H1 (cell line): ENCODE results near the gene IGF1. TPM values are rescaled to one million over a fixed set of nuclear protein-coding genes. Genes with fewer than 3 reads are reported as not detected.

Experiments used
- CTCF ChIA-PET: fragments of 300-600 bp; sonication (Branson Sonifier 250); formaldehyde crosslinking; loops from one replicate; lab custom pipeline; 2021; ENCODE audit not compliant: partially characterized antibody; lab: Charles Lee
- POLR2A ChIA-PET: fragments of 300-600 bp; sonication (Branson Sonifier 250); formaldehyde crosslinking; loops from one replicate; lab custom pipeline; 2021; ENCODE audit warnings: inconsistent platforms; ENCODE audit not compliant: partially characterized antibody; lab: Charles Lee
- DNase-seq, 2 experiments: peaks; one replicate each; pipeline versions ENCODE4 v3.0.0 to v3.0.0-alpha.2; 2010 to 2022; ENCODE audit warnings: low spot score in 2 of 2, low read depth in 1 of 2, mixed read lengths in 1 of 2
- FAIRE-seq: peaks from 2 replicates; lab custom pipeline; 2011; peaks lifted over from hg19 to GRCh38; lab: Jason Lieb, UNC
- H2AFZ ChIP-seq: 2 replicates; pipeline ENCODE4 v1.8.1; 2012; ENCODE audit warnings: low read length, inconsistent platforms
- H2AK5ac ChIP-seq: 2 replicates; pipeline ENCODE4 v1.6.1; 2013; ENCODE audit warnings: low read depth, low read length
- H2BK120ac ChIP-seq: replicated peaks from 2 replicates; pipeline ENCODE3; 2013; ENCODE audit warnings: low read depth, low read length, inconsistent platforms
- H2BK12ac ChIP-seq: 2 replicates; pipeline ENCODE4 v1.6.1; 2013; ENCODE audit warnings: low read depth, low read length
- H2BK15ac ChIP-seq: 2 replicates; pipeline ENCODE4 v1.6.1; 2013; ENCODE audit warnings: low read length
- H2BK20ac ChIP-seq: 2 replicates; pipeline ENCODE4 v1.6.1; 2013; ENCODE audit warnings: low read length
- H2BK5ac ChIP-seq: 2 replicates; pipeline ENCODE4 v1.6.1; 2013; ENCODE audit warnings: low read depth, low read length
- H3K14ac ChIP-seq: 2 replicates; pipeline ENCODE4 v1.6.1; 2013; ENCODE audit warnings: inconsistent platforms; ENCODE audit not compliant: insufficient read length
- H3K18ac ChIP-seq: 2 replicates; pipeline ENCODE4 v1.6.1; 2013; ENCODE audit warnings: low read length; ENCODE audit errors: extremely low read depth
- H3K23ac ChIP-seq: 2 replicates; pipeline ENCODE4 v1.6.1; 2013; ENCODE audit warnings: inconsistent platforms; ENCODE audit not compliant: insufficient read length
- H3K23me2 ChIP-seq: 2 replicates; pipeline ENCODE4 v1.6.1; 2013; ENCODE audit warnings: low read depth, low read length
- H3K27ac ChIP-seq: 2 replicates; pipeline ENCODE4 v1.6.1; 2011; ENCODE audit warnings: low read depth, low read length, inconsistent platforms
- H3K27me3 ChIP-seq, 4 experiments: replicated peaks in 1 of 4; 1 replicate in 1 of 4; 2 replicates in 3 of 4; pipeline versions ENCODE4 v1.6.1 to v1.8.1; 2011 to 2013; ENCODE audit warnings: low read length in 3 of 4, mild to moderate bottlenecking in 3 of 4, inconsistent platforms in 2 of 4, mixed read lengths in 2 of 4, moderate library complexity in 1 of 4; ENCODE audit not compliant: control insufficient read depth in 3 of 4, insufficient read depth in 3 of 4; ENCODE audit errors: extremely low read depth in 1 of 4
- H3K36me3 ChIP-seq, 4 experiments: 2 replicates each; pipeline versions ENCODE4 v1.6.1 to v1.8.1; 2011 to 2013; ENCODE audit warnings: mild to moderate bottlenecking in 4 of 4, low read length in 3 of 4, moderate library complexity in 2 of 4, control low read depth in 1 of 4, inconsistent platforms in 1 of 4; ENCODE audit not compliant: insufficient read depth in 4 of 4, control insufficient read depth in 2 of 4
- H3K4ac ChIP-seq: replicated peaks from 2 replicates; pipeline ENCODE3; 2013; ENCODE audit warnings: low read length, low read depth, mixed read lengths, inconsistent platforms; ENCODE audit not compliant: insufficient read length
- H3K4me1 ChIP-seq, 4 experiments: replicated peaks in 1 of 4; 1 replicate in 1 of 4; 2 replicates in 3 of 4; pipeline versions ENCODE4 v1.6.1 to v1.8.1; 2011 to 2013; ENCODE audit warnings: low read length in 3 of 4, inconsistent platforms in 2 of 4, mixed read lengths in 1 of 4; ENCODE audit not compliant: insufficient read depth in 4 of 4, control insufficient read depth in 3 of 4
- H3K4me2 ChIP-seq, 2 experiments: 2 replicates each; pipeline versions ENCODE4 v1.6.1 to v1.8.1; 2011 to 2013; ENCODE audit warnings: low read depth in 2 of 2, low read length in 2 of 2, control low read depth in 1 of 2, inconsistent platforms in 1 of 2, mild to moderate bottlenecking in 1 of 2; ENCODE audit not compliant: insufficient read depth in 1 of 2
- H3K4me3 ChIP-seq, 4 experiments: fragments of 200-600, 300-600 bp in 1 of 4; sonication (generic), shearing (Covaris generic), sonication (Bioruptor Twin) in 1 of 4; 2 replicates each; pipeline versions ENCODE4 v1.5.1 to v1.8.1; 2011 to 2016; ENCODE audit warnings: low read length in 4 of 4, low read depth in 3 of 4, control low read depth in 2 of 4, inconsistent platforms in 2 of 4, mild to moderate bottlenecking in 2 of 4, mixed read lengths in 1 of 4, moderate library complexity in 1 of 4; ENCODE audit not compliant: insufficient read depth in 2 of 4; ENCODE audit errors: extremely low read depth in 1 of 4
- H3K56ac ChIP-seq: replicated peaks from 2 replicates; pipeline ENCODE3; 2013; ENCODE audit warnings: low read depth, mild to moderate bottlenecking, mixed read lengths, low read length, inconsistent platforms; ENCODE audit not compliant: insufficient read length
- H3K79me1 ChIP-seq: 2 replicates; pipeline ENCODE4 v1.6.1; 2013; ENCODE audit warnings: low read depth, low read length, control low read depth
- H3K79me2 ChIP-seq, 2 experiments: 2 replicates each; pipeline versions ENCODE4 v1.6.1 to v1.8.1; 2012 to 2013; ENCODE audit warnings: low read length in 2 of 2, mild to moderate bottlenecking in 2 of 2, inconsistent platforms in 1 of 2; ENCODE audit not compliant: insufficient read depth in 2 of 2, control insufficient read depth in 1 of 2
- H3K9ac ChIP-seq, 4 experiments: replicated peaks in 1 of 4; 1 replicate in 1 of 4; 2 replicates in 3 of 4; pipeline versions ENCODE4 v1.6.1 to v1.8.1; 2011 to 2013; ENCODE audit warnings: low read depth in 3 of 4, low read length in 3 of 4, control low read depth in 2 of 4, mild to moderate bottlenecking in 2 of 4, moderate library complexity in 2 of 4, inconsistent platforms in 1 of 4; ENCODE audit errors: extremely low read depth in 1 of 4
- H3K9me3 ChIP-seq, 2 experiments: 2 replicates each; pipeline versions ENCODE4 v1.6.1 to v1.8.1; 2012 to 2013; ENCODE audit warnings: mild to moderate bottlenecking in 2 of 2, moderate library complexity in 2 of 2, control low read depth in 1 of 2, inconsistent platforms in 1 of 2, low read depth in 1 of 2, low read length in 1 of 2, mixed read lengths in 1 of 2; ENCODE audit not compliant: insufficient read depth in 2 of 2
- H4K20me1 ChIP-seq, 2 experiments: replicated peaks in 1 of 2; 2 replicates each; pipeline versions ENCODE3 to v1.8.1; 2011 to 2013; ENCODE audit warnings: inconsistent platforms in 2 of 2, low read length in 2 of 2, mild to moderate bottlenecking in 1 of 2; ENCODE audit not compliant: insufficient read depth in 2 of 2, control insufficient read depth in 1 of 2
- H4K5ac ChIP-seq: 2 replicates; pipeline ENCODE4 v1.6.1; 2013; ENCODE audit warnings: low read length, low read depth, mixed read lengths, inconsistent platforms; ENCODE audit not compliant: insufficient read length
- H4K8ac ChIP-seq: 2 replicates; pipeline ENCODE4 v1.8.0; 2013; ENCODE audit warnings: mild to moderate bottlenecking, moderate library complexity, low read length, inconsistent platforms; ENCODE audit not compliant: insufficient read depth; ENCODE audit errors: extremely low read depth
- H4K91ac ChIP-seq: replicated peaks from 2 replicates; pipeline ENCODE3; 2013; ENCODE audit warnings: low read length, mixed read lengths, inconsistent platforms; ENCODE audit not compliant: insufficient read length
- ATF2 ChIP-seq: IDR thresholded peaks from 2 replicates; pipeline ENCODE4 v1.6.1; 2012; ENCODE audit warnings: low read length, inconsistent platforms
- BACH1 ChIP-seq: IDR thresholded peaks from 2 replicates; pipeline ENCODE4 v1.6.1; 2012; ENCODE audit warnings: low read length, improper control_type of control experiment
- CBX5 ChIP-seq: fragments of 300-800, 300-1000 bp; sonication (generic); IDR thresholded peaks from 2 replicates; pipeline ENCODE4 v1.7.1; 2016; ENCODE audit warnings: antibody characterized with exemption, low read length, low read depth
- SRF ChIP-seq: IDR thresholded peaks from 2 replicates; pipeline ENCODE4 v1.6.1; 2011; ENCODE audit warnings: mild to moderate bottlenecking, low read depth, low read length, moderate library complexity
- WGBS, 2 experiments: shearing (Covaris generic) in 1 of 2; methylation state at CpG; one replicate each; pipeline versions ENCODE4 v1.1.6 to v1.1.7; 2013 to 2015; ENCODE audit warnings: low lambda C conversion rate in 2 of 2, mixed read lengths in 2 of 2, inconsistent platforms in 1 of 2, low coverage in 1 of 2, missing lambda C conversion rate in 1 of 2; ENCODE audit not compliant: insufficient replicate concordance in 2 of 2, insufficient coverage in 1 of 2, insufficient read length in 1 of 2; ENCODE audit errors: extremely low coverage in 1 of 2, missing lambda C conversion rate in 1 of 2; 5-methylcytosine and 5-hydroxymethylcytosine counted together
- polyA plus RNA-seq, 7 experiments: library from polyadenylated mRNA; depleted of rRNA in 3 of 7; stranded (reverse) in 5 of 7; unstranded in 2 of 7; fragments of >200 nt in 5 of 7; fragments of 200-250 nt in 2 of 7; gene quantifications; 1 replicate in 5 of 7; 2 replicates in 1 of 7; 4 replicates in 1 of 7; pipeline versions ENCODE4 v1.2.1 to v1.2.3, GENCODE V29; 2011 to 2013; ENCODE audit warnings: missing spikeins in 2 of 7, mixed read lengths in 2 of 7
- total RNA-seq: library from RNA; stranded (reverse); fragmentation: NEBNext Ultra II Directional; extraction: Animal tissue kit (Norgen Biotek cat#: 25700); gene quantifications from 2 replicates; pipeline ENCODE4 v1.2.1, GENCODE V29; 2021

IGF1 gene
- total and polyA plus RNA-seq, 2 of the 8 experiments (the other 6 are each of a cell fraction or from before 2014, with no cell fraction given): not detected

GRCh38 chr12:102371165-102371564 lies 109.2 kb downstream of the IGF1 start:
- Histone ChIP-seq H2BK120ac (no peak overlapping the region), H3K27me3 (no peaks in the 10 kb centered on the region), H3K36me3 (no peaks in the 10 kb centered on the region), H3K27ac (no peak overlapping the region), H4K8ac (no peak overlapping the region), H3K9me3 (peaks cover 8 to 13% of the 10 kb centered on the region in 2 experiments; a peak in 3 of 4 replicates), H3K4me1 (no peaks in the 10 kb centered on the region), H3K79me2 (no peaks in the 10 kb centered on the region), H3K14ac (no peak overlapping the region), H2AK5ac (no peak overlapping the region), H2AFZ (no peak overlapping the region), H3K23ac (no peak overlapping the region), H3K4ac (no peak overlapping the region), H2BK15ac (no peak overlapping the region), H2BK12ac (no peak overlapping the region), H2BK5ac (no peak overlapping the region), H4K91ac (no peak overlapping the region), H3K23me2 (no peaks in the 10 kb centered on the region), H2BK20ac (no peak overlapping the region), H3K9ac (no peak overlapping the region), H3K79me1 (no peaks in the 10 kb centered on the region; the same call in 1 of the 2 replicates), H3K56ac (no peak overlapping the region), H4K20me1 (no peaks in the 10 kb centered on the region), H3K18ac (no peak overlapping the region), H3K4me2 (no peak overlapping the region), H3K4me3 (no peak overlapping the region), H4K5ac (no peak overlapping the region)
- ChIA-PET POLR2A (no interaction called here), CTCF (no interaction called here)
- WGBS, 2 experiments: 77% methylated on average over 2 of the region's 2 CpGs; no CpG with 5 or more reads in 1 of the 2 experiments
- no peak for FAIRE-seq
- DNase-seq: no peak
- no peak for TF ChIP-seq CBX5
- no peak for TF ChIP-seq SRF
- no peak for TF ChIP-seq ATF2
- no peak for TF ChIP-seq BACH1
